ENCODE results near the gene CD248. TPM values are rescaled to one million over a fixed set of nuclear protein-coding genes. Genes with fewer than 3 reads are reported as not detected.

The CD248 gene
- total RNA-seq, 1 experiment from 2014 or later: not detected

DNA sequence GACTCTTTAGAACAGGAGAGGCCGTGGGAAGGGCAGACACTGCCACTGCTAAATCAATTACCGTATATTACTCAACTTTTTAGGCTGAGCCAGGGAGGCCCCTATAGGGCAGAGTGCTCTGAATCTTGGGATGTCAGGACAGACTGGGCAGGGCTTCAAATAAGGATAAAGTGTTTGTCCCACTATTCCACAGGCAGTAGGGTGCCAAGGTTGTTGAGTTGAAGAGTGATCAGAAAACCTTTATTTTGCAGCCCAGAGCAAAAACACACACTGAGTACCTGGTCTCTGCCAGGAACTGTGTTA is 32.2 kb upstream of the CD248 start:
- no TSS peak for BruUV-seq (replicated peaks)
- Histone ChIP-seq H3K9me3 (ENCODE audit: insufficient read depth, low read depth) (no peaks in the 10 kb centered on the region), H3K79me2 (ENCODE audit: low read depth) (peaks cover 24% of the 10 kb centered on the region), H4K20me1 (ENCODE audit: insufficient read depth) (no peaks in the 10 kb centered on the region), H3K4me1 (replicated peaks; ENCODE audit: insufficient read depth) (peaks cover 25% of the 10 kb centered on the region), H3F3A (ENCODE audit: insufficient read depth, low read depth) (peaks cover 37% of the 10 kb centered on the region), H3K9me2 (ENCODE audit: insufficient read depth) (no peaks in the 10 kb centered on the region), H3K27me3 (ENCODE audit: insufficient read depth, low read depth) (no peaks in the 10 kb centered on the region), H3K36me3 (ENCODE audit: low read depth) (no peaks in the 10 kb centered on the region), H3K27ac (no peak overlapping the region), H3K4me3 (no peak overlapping the region), H3K4me2 (peak overlapping the region; percentile 68; the same call in 1 of the 2 replicates), H2AFZ (no peak overlapping the region)
- TF ChIP-seq CTCF (conservative IDR thresholded peaks at IDR 0.05): no peak
- no peak for TF ChIP-seq EZH2 (IDR thresholded peaks at IDR 0.05; ENCODE audit: low read depth)
- intact Hi-C loops (cut with micrococcal nuclease; ENCODE audit: unreplicated experiment): no loop called here
- ChIA-PET POLR2A (ENCODE audit: unreplicated experiment) (no interaction called here), CTCF (interaction anchor here (0.7 kb wide), 1 partner anchor 22 kb away, joined by 4 read pairs; no protein-coding TSS in a partner anchor)
- DNase-seq: no peak

- Histone ChIP-seq H2AFZ (peak within 1 kb of the TSS; percentile 100), H3K36me3 (ENCODE audit: low read depth) (no peaks in the 10 kb centered on the region), H3K4me3 (peak within 1 kb of the TSS; percentile 100), H4K20me1 (ENCODE audit: insufficient read depth) (peaks cover 10% of the 10 kb centered on the region), H3K4me2 (peak within 1 kb of the TSS; percentile 87), H3K79me2 (ENCODE audit: low read depth) (peaks cover 38% of the 10 kb centered on the region), H3K9me2 (ENCODE audit: insufficient read depth) (no peaks in the 10 kb centered on the region), H3K9me3 (ENCODE audit: insufficient read depth, low read depth) (no peaks in the 10 kb centered on the region), H3K27me3 (ENCODE audit: insufficient read depth, low read depth) (no peaks in the 10 kb centered on the region), H3F3A (ENCODE audit: insufficient read depth, low read depth) (peaks cover 45% of the 10 kb centered on the region), H3K27ac (peak within 1 kb of the TSS; percentile 16; the same call in 1 of the 2 replicates), H3K4me1 (replicated peaks; ENCODE audit: insufficient read depth) (peaks cover 34% of the 10 kb centered on the region)
- DNase-seq: peak; percentile 88 to 94
- no peak for TF ChIP-seq CTCF (conservative IDR thresholded peaks at IDR 0.05)
- no peak for TF ChIP-seq EZH2 (IDR thresholded peaks at IDR 0.05; ENCODE audit: low read depth)
- no TSS peak for BruUV-seq (replicated peaks)
- ChIA-PET CTCF (interaction anchor here (0.6 kb wide), 1 partner anchor 23 kb away, joined by 15 read pairs; no protein-coding TSS in a partner anchor), POLR2A (ENCODE audit: unreplicated experiment) (interaction anchor here (0.5 to 1.7 kb wide), 4 partner anchors 13 to 542 kb away, joined by 3 to 11 read pairs (median 8); no protein-coding TSS in a partner anchor)
- intact Hi-C loops (cut with micrococcal nuclease; ENCODE audit: unreplicated experiment): loop anchor here (1.0 kb wide), 1 partner anchor 79 kb away; the partner anchor contains the start of gene RAB1B
Observed at GRCh38 chr11:66347425-66348276, 30.8 kb upstream of the CD248 start, which contains the start of gene B4GAT1. Gene B4GAT1 (minus strand): TSS chr11:66347629. CDS start chr11:66347545, 84 bp downstream.

DNA sequence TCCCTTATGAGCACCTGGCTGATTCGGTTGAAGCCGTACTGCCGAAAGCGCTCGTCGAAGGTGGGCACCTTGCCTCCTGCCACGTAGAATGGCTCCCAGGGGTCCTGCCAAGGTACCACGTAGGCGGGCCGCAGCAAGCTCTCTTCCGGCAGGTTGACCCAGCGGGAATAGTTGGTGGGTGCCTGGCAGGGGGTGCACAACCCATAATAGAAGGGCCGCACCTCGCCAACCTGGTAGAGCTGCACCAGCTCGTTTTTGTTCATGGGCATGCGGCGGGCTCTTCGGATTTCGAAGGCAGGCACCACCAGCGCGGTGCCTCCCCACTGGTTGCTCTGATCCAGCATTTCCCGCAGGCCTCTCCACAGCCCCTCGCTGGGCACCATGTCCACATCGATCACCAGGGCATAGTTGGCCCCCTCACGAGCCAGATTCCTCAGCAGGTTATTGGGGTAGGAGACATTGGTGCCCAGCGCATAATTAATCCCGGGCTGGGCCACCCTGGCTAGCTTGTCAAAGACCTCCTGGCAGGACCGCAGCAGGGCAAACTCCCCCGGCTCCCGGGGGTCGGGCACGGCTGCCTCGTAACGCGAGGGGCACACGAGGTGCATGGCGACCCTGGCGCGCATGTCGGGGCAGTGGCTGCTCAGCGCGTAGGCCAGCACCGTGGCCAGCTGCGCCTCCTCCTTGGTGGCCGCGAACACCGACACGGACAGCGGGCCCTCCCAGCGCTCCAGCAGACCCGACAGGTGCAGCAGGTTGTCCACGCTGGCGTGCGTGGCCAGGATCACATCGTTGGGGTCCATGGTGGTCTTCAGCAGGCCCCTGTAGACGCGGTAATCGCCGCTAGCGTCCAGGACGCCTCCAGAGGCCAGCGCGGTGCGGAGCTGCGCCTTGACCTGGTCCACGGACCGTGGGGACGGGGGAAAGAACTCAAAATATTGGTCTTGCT is 29.9 kb upstream of the CD248 start:
- intact Hi-C loops (cut with micrococcal nuclease; ENCODE audit: unreplicated experiment): no loop called here
- peaks cover 34% of the 10 kb centered on the region for H3K4me1 ChIP-seq (replicated peaks; ENCODE audit: insufficient read depth)
- peak overlapping the region; percentile 12; the same call in 1 of the 2 replicates for H3K27ac ChIP-seq
- H3K79me2 ChIP-seq (ENCODE audit: low read depth): peaks cover 39% of the 10 kb centered on the region
- peaks cover 10% of the 10 kb centered on the region for H4K20me1 ChIP-seq (ENCODE audit: insufficient read depth)
- ChIA-PET CTCF (interaction anchor here (0.6 to 0.7 kb wide), 2 partner anchors 17 to 554 kb away, joined by 4 to 5 read pairs; no protein-coding TSS in a partner anchor), POLR2A (ENCODE audit: unreplicated experiment) (interaction anchor here (1.0 to 1.7 kb wide), 2 partner anchors 11 to 13 kb away, joined by 5 to 11 read pairs; partner anchors contain the start of gene RIN1)
- no peaks in the 10 kb centered on the region for H3K27me3 ChIP-seq (ENCODE audit: insufficient read depth, low read depth)
- no peaks in the 10 kb centered on the region for H3K36me3 ChIP-seq (ENCODE audit: low read depth)
- peak in 1 of 2 experiments; percentile 30 for DNase-seq
- peaks cover 38% of the 10 kb centered on the region for H3F3A ChIP-seq (ENCODE audit: insufficient read depth, low read depth)
- TF ChIP-seq EZH2 (IDR thresholded peaks at IDR 0.05; ENCODE audit: low read depth) (no peak), CTCF (conservative IDR thresholded peaks at IDR 0.05) (no peak)
- no peaks in the 10 kb centered on the region for H3K9me2 ChIP-seq (ENCODE audit: insufficient read depth)
- H3K4me3 ChIP-seq: peak overlapping the region; percentile 100
- H3K9me3 ChIP-seq (ENCODE audit: insufficient read depth, low read depth): no peaks in the 10 kb centered on the region
- no TSS peak for BruUV-seq (replicated peaks)
- peak overlapping the region; percentile 87 for H3K4me2 ChIP-seq
- H2AFZ ChIP-seq: peak overlapping the region; percentile 100
